OCI-LY1 (cell line): ENCODE results near the gene TFDP3.

Source experiments
- H2AFZ ChIP-seq: fragments of 200-600 bp; sonication (generic), shearing (Covaris generic); 2 replicates; pipeline ENCODE4 v1.6.0; 2014; ENCODE audit warnings: antibody characterized with exemption, mild to moderate bottlenecking, low read length
- H3F3A ChIP-seq: fragments of 200-600 bp; sonication (generic), shearing (Covaris generic); 2 replicates; pipeline ENCODE4 v1.6.0; 2014; ENCODE audit warnings: mild to moderate bottlenecking, antibody characterized with exemption, low read length, moderate library complexity; ENCODE audit not compliant: insufficient read depth
- H3K27ac ChIP-seq: fragments of 200-600 bp; sonication (generic); 2 replicates; pipeline ENCODE4 v1.5.1; 2014; ENCODE audit warnings: low read length, mixed run types, mild to moderate bottlenecking, low read depth; ENCODE audit not compliant: poor library complexity, severe bottlenecking
- H3K27me3 ChIP-seq: fragments of 200-600 bp; sonication (generic); 2 replicates; pipeline ENCODE4 v1.6.0; 2014; ENCODE audit warnings: antibody characterized with exemption, mild to moderate bottlenecking, low read length, moderate library complexity; ENCODE audit not compliant: insufficient read depth
- H3K36me3 ChIP-seq: fragments of 200-600 bp; sonication (generic); 2 replicates; pipeline ENCODE4 v1.6.1; 2014; ENCODE audit warnings: mild to moderate bottlenecking, antibody characterized with exemption, low read length, moderate library complexity, mixed read lengths; ENCODE audit not compliant: insufficient read depth
- H3K4me1 ChIP-seq: fragments of 200-600 bp; sonication (generic); 2 replicates; pipeline ENCODE4 v1.5.1; 2014; ENCODE audit warnings: mild to moderate bottlenecking, low read length, moderate library complexity; ENCODE audit not compliant: insufficient read depth, severe bottlenecking
- H3K4me2 ChIP-seq: fragments of 200-600 bp; sonication (generic), shearing (Covaris generic); 2 replicates; pipeline ENCODE4 v1.6.1; 2014; ENCODE audit warnings: low read length
- H3K4me3 ChIP-seq: fragments of 200-600 bp; sonication (generic); 2 replicates; pipeline ENCODE4 v1.5.1; 2014; ENCODE audit warnings: low read length, low read depth, mild to moderate bottlenecking, mixed read lengths; ENCODE audit not compliant: poor library complexity, severe bottlenecking
- H3K79me2 ChIP-seq: fragments of 200-600 bp; shearing (Covaris generic); 2 replicates; pipeline ENCODE4 v1.6.1; 2016; ENCODE audit warnings: mixed run types, low read length, mixed read lengths; ENCODE audit not compliant: insufficient read depth
- H3K9ac ChIP-seq: fragments of 200-600 bp; sonication (generic), shearing (Covaris generic); 2 replicates; pipeline ENCODE4 v1.6.1; 2014; ENCODE audit warnings: mild to moderate bottlenecking, low read length, mixed read lengths
- H3K9me2 ChIP-seq: fragments of 200-600 bp; sonication (generic), shearing (Covaris generic); 2 replicates; pipeline ENCODE4 v1.6.1; 2014; ENCODE audit warnings: low read depth, mild to moderate bottlenecking, low read length, mixed read lengths
- H3K9me3 ChIP-seq: fragments of 200-600 bp; shearing (Covaris generic); 2 replicates; pipeline ENCODE4 v1.6.1; 2014; ENCODE audit warnings: low read length, mixed read lengths
- H4K20me1 ChIP-seq: fragments of 200-600 bp; sonication (generic), shearing (Covaris generic); 2 replicates; pipeline ENCODE4 v1.6.0; 2016; ENCODE audit warnings: mild to moderate bottlenecking, low read length; ENCODE audit not compliant: insufficient read depth
- EZH2 ChIP-seq: fragments of 200-600 bp; sonication (generic), shearing (Covaris generic); IDR thresholded peaks from 2 replicates; pipeline ENCODE4 v1.8.0; 2017; ENCODE audit warnings: borderline replicate concordance, mixed run types, mild to moderate bottlenecking, antibody characterized with exemption, low read length, moderate library complexity, mixed read lengths
- TF ChIP-seq, protein P1 (sequence below): fragments of 200-600 bp; sonication (generic), shearing (Covaris generic); IDR thresholded peaks from 2 replicates; pipeline ENCODE4 v1.5.1; 2017; ENCODE audit warnings: mild to moderate bottlenecking, antibody characterized with exemption, low read length, moderate library complexity, mixed read lengths

TFDP3 gene

DNA sequence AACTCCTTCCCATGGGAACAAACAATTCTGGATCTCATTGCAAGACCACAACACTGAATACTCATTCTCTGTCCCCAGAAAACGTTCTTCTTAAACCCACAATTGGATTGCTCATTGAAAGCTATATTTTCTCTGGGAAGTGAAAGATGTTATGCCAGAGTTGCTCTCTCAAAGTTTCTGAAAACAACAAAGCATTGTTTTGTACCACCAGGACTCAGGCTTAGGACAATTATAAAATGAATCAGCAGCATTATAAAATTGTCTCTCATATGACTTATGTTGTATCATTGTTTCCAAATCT lies 26.5 kb downstream of the TFDP3 start:
- TF ChIP-seq EZH2, result no peak
- TF ChIP-seq, protein P1, sequence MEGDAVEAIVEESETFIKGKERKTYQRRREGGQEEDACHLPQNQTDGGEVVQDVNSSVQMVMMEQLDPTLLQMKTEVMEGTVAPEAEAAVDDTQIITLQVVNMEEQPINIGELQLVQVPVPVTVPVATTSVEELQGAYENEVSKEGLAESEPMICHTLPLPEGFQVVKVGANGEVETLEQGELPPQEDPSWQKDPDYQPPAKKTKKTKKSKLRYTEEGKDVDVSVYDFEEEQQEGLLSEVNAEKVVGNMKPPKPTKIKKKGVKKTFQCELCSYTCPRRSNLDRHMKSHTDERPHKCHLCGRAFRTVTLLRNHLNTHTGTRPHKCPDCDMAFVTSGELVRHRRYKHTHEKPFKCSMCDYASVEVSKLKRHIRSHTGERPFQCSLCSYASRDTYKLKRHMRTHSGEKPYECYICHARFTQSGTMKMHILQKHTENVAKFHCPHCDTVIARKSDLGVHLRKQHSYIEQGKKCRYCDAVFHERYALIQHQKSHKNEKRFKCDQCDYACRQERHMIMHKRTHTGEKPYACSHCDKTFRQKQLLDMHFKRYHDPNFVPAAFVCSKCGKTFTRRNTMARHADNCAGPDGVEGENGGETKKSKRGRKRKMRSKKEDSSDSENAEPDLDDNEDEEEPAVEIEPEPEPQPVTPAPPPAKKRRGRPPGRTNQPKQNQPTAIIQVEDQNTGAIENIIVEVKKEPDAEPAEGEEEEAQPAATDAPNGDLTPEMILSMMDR, result no peak
- H3K9me2 ChIP-seq, result no peaks in the 10 kb centered on the region
- H3K4me1 ChIP-seq, result no peaks in the 10 kb centered on the region

GRCh38 chrX:133190877-133191738 lies 27.0 kb downstream of the TFDP3 start:
- Histone ChIP-seq H3K27me3 (no peaks in the 10 kb centered on the region), H4K20me1 (no peaks in the 10 kb centered on the region), H3K9me3 (no peaks in the 10 kb centered on the region), H3K36me3 (no peaks in the 10 kb centered on the region), H3K9me2 (no peaks in the 10 kb centered on the region), H3K4me1 (no peaks in the 10 kb centered on the region), H3K4me3 (no peak overlapping the region), H3F3A (no peaks in the 10 kb centered on the region), H3K27ac (no peak overlapping the region), H3K9ac (no peak overlapping the region), H3K79me2 (no peaks in the 10 kb centered on the region), H3K4me2 (no peak overlapping the region), H2AFZ (no peak overlapping the region)
- TF ChIP-seq EZH2, result no peak
- TF ChIP-seq, protein P1, result no peak

More for the DNA sequence above, 26.5 kb downstream of the TFDP3 start:
- Histone ChIP-seq H3F3A (no peaks in the 10 kb centered on the region), H3K9ac (no peak overlapping the region), H3K4me3 (no peak overlapping the region), H3K27me3 (no peaks in the 10 kb centered on the region), H3K27ac (no peak overlapping the region), H4K20me1 (no peaks in the 10 kb centered on the region), H3K4me2 (no peak overlapping the region), H3K9me3 (no peaks in the 10 kb centered on the region), H3K79me2 (no peaks in the 10 kb centered on the region), H2AFZ (no peak overlapping the region), H3K36me3 (no peaks in the 10 kb centered on the region)

DNA sequence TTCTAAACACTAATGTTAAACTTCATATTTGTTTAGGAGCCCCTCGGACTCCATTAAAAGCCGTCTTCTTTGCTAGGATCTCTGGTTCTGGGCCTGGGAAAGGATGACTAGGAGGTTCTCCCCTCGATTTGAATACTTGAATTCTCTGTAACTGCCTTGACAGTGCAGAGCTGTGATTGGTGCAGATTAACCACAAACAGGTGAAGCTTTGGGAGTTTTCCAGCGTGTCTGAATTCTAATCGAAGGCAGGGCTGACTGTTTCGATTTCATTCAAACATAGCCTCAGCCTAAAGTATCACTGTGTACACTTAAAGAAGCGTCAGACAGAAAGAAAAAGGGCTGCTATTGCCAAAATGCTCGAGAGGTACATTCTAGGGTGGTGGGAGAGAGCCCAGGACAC lies 29.0 kb downstream of the TFDP3 start:
- H3K36me3 ChIP-seq, result no peaks in the 10 kb centered on the region
- no peak for TF ChIP-seq EZH2
- TF ChIP-seq, protein P1, result no peak
- no peaks in the 10 kb centered on the region for H3K4me1 ChIP-seq
- no peak overlapping the region for H3K27ac ChIP-seq
- H3F3A ChIP-seq, result no peaks in the 10 kb centered on the region
- no peaks in the 10 kb centered on the region for H3K27me3 ChIP-seq
- H2AFZ ChIP-seq, result no peak overlapping the region
- H3K9ac ChIP-seq, result no peak overlapping the region
- H3K9me3 ChIP-seq, result no peaks in the 10 kb centered on the region
- H3K79me2 ChIP-seq, result no peaks in the 10 kb centered on the region
- H3K4me3 ChIP-seq, result no peak overlapping the region
- no peaks in the 10 kb centered on the region for H4K20me1 ChIP-seq
- no peak overlapping the region for H3K4me2 ChIP-seq
- H3K9me2 ChIP-seq, result no peaks in the 10 kb centered on the region
